ENCODE data around the gene MSI2.

GRCh38 chr17:57445772-57446472, 189.6 kb downstream of the MSI2 start:
- TF ChIP-seq EZH2 (IDR thresholded peaks at IDR 0.05) (no peak), POLR2AphosphoS5 (IDR thresholded peaks at IDR 0.05; ENCODE audit: borderline replicate concordance, low read depth, low read length) (no peak), FOXP2 (optimal IDR thresholded peaks at IDR 0.05; ENCODE audit: control extremely low read depth, extremely low read length, insufficient read depth) (no peak)

Data from SK-N-MC (cell line).